ENCODE data around the gene GRIK5.
A peak's percentile ranks its signal among the peaks of the same experiment; 100 is the strongest.

GRIK5 gene

GRCh38 chr19:42093926-42094325 is 23.9 kb upstream of the GRIK5 start:
- DNase-seq: no peak

DNA sequence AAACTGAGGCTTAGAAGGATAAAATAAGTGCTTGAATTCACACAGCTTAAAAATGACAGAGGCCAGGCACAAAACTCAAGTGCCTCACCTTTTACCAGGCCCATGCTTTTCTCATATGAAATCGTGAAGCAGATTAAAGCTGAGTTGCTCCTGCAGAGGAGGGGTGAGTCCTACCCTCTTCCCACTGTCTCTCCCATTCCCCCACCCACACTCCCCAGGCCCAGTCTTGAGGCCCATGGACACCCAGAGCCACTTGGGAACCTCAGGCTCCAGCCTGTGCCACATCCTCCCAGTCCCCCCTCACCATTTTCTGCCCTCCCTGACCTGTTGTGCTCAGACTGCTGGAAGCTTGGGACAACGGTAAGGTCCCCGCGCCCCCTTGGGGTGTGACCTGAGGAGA is 23.5 kb upstream of the GRIK5 start:
- DNase-seq: no peak

DNA sequence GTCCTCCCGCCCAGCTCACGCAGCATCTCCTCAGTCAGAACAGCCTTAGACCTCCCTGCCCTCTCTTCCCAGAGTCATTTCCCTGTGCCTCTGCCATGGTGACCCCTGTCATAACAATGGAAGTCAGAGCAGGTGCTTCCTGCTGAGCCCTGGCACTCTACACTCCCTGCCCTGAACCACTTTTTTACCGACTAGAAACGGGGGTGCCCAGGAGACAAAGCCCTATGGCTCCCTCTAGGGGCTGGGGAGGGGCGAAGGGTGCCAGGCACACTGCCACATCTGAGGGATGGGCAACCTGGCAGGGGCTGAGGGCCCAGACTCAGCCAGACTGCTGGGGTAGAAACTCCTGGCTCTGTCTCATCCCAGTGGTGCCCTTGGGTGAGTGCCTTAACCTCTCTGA is 22.3 kb upstream of the GRIK5 start:
- peak; percentile 45 for DNase-seq

DNA sequence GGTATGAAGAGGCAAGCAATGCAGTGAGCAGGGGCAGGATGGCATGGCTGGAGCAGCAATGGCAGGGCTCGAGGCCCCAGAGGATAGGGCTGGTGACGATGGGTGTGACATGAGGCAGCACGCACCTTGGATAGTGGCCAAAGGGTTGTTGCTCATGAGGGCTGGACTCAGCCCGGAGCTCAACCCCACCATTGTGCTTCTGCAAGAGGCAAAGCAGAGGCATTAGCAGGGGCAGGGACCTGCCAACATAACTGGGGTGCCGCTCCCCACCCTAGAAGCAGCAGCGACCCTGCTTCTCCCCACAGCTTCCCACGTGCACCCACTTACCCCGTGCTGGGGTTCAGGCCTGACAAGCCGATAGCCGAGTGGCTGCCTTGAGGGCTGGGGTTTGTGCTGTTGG is 21.7 kb upstream of the GRIK5 start:
- no peak for DNase-seq

GRCh38 chr19:42091300-42091699 is 21.3 kb upstream of the GRIK5 start:
- DNase-seq: no peak

DNA sequence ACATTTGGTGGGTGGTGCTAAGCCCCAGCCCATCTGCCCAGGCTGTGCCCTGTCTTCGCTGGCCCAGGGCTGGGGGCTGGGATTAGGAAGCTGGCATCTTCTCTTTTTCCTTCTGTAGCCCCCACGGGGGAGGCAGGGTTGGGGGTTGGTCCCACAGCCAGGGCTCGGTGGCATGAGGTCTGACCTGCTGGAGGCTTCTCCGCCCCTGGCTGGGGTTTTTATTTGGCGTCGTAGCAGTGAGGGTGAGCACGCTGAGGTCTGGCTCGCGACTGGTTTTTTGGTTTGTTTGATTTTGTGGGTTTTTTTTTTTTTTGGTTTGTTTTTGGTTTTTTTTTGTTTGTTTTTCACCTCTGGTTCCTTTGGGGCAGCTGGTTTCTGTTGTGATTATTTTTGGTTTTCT is 20.7 kb upstream of the GRIK5 start:
- no peak for DNase-seq

DNA sequence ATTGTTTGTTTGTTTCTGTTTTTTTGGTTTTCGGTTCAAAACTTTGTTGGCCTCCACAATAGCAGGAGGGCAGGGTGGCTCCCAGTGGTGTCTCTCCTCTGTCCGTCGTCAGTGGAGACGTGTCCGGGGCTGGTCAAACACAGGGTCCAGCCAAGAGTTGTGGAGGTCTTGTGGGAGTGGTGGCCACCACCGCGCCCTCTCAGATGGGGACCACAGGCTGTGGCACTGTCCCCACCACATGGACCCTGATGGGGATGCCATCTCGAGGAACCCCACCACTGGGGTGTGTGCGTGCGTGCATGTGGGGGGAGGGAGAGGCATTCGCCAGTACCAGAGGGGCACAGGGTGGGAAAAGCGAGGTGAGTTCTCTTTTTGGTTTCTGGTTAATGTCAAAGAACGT is 19.8 kb upstream of the GRIK5 start:
- no peak for DNase-seq

DNA sequence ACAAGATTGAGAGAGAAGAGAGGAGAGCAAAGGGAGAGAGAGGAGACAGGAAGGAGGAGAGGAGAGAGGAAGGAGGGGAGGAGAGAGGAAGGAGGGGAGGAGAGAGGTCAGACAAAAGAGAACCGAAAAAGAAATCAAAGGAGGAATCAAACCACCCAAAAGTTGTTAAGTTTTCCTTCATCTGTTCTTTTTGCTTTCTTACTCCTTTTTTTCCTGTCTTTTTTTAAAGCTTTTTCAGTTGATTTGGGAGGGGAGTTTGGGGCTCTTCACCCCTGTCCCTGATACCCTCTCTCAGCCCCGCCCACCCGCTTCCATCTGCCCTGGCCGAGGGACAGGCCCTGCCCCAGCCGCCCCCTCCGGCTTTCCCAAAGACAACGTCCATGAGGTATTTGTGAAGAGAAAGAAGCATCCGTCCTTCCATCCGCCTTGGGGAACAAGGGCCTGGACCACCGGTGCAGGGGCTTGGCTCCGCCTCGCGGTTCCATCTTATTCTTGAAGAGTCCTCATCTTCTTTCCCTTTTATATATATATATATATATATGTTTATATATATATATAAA is 19.3 kb upstream of the GRIK5 start:
- no peak for DNase-seq

DNA sequence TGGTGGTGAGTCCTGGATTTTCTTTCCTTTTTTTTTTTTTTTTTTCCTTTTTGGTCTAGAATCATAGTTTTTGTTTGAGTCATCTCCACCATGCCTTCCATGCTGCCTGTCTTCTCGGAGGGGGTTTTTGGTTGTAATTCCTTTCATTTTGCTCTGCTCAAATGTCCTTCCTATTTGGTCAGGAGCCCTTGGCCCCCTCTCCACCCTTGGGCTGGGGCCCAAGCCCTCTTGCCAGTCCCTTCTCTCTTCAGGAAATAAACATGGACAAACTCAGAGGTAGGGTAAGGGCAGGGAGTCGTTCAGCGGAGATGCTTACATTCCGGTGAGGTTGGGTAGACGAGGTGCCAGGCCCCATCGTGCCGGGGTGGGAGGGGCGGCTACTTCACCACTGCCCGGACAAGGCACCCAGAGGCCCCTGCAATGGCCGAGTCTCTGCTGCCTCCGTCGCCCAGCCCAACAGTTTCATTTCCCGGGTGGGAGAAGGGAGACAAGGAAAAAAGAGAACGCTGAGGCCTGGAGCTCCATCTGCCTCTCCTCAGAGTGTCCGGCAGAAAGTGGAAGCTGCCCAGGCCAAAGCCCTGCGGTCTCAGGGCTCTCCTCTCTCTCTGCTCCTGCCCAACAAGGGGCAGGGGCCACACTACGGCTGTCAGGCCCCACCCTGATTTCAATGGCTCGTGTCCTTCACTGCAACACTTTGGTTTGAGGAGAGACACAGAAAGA is 18.6 kb upstream of the GRIK5 start:
- DNase-seq: no peak

DNA sequence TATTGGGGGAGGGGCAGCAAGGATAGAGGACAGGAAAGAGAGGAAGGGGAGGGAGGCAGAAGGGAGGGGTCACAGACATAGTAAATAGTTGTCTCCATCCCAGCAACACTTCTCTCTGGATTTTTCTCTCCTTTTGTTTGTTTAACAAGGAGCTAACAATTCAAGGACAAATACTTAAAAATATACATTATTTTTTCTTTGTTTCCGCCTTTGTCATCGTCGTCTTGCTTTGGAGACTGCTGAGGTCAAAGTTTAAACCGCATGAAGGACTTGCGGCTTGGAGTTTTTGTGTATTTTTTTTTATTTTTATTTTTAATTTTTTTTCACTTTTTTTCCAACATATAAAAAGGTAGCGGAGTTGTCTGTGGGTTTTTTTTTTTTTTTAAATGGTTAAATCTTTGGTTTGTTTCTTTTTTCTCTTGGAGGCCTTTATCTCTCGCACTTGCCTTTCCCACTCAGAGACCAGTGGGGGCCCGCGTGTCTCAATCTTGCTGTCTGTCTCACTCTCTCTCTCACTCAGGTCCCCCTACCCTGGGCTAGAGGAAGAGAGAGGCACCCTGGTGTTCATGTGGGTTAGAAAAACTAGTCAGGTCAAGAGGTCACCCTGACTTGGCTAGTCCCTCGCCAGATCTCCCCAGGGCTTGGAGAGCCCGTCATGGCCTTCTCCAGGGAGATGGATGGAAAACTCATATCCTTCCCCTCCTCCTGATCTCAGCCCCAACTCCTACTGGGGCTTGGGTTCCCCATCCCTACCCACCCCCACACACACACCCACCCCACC is 17.0 kb upstream of the GRIK5 start:
- no peak for DNase-seq

GRCh38 chr19:42086188-42086736 is 16.3 kb upstream of the GRIK5 start:
- DNase-seq: no peak

- DNase-seq: no peak
Observed at GRCh38 chr19:42083537-42083936, 13.5 kb upstream of the GRIK5 start.

- no peak for DNase-seq
Observed at GRCh38 chr19:42081584-42082203, 11.7 kb upstream of the GRIK5 start.

DNA sequence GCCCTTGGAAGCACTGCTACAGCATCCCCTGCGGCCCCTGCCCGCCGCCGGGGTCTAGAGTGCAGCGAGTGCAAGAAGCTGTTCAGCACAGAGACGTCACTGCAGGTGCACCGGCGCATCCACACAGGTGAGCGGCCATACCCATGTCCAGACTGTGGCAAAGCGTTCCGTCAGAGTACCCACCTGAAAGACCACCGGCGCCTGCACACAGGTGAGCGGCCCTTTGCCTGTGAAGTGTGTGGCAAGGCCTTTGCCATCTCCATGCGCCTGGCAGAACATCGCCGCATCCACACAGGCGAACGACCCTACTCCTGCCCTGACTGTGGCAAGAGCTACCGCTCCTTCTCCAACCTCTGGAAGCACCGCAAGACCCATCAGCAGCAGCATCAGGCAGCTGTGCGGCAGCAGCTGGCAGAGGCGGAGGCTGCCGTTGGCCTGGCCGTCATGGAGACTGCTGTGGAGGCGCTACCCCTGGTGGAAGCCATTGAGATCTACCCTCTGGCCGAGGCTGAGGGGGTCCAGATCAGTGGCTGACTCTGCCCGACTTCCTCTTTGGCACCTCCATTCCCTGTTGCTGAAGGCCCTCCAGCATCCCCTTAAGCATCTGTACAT is 10.9 kb upstream of the GRIK5 start:
- DNase-seq: no peak

GRCh38 chr19:42079886-42080763 is 10.1 kb upstream of the GRIK5 start:
- no peak for DNase-seq

DNA sequence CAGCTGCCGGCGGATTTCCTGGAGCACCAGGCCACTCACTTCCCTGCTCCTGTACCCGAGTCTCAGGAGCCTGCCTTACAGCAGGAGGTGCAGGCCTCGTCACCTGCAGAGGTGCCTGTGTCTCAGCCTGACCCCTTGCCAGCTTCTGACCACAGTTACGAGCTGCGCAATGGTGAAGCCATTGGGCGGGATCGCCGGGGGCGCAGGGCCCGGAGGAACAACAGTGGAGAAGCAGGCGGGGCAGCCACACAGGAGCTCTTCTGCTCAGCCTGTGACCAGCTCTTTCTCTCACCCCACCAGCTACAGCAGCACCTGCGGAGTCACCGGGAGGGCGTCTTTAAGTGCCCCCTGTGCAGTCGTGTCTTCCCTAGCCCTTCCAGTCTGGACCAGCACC is 9.3 kb upstream of the GRIK5 start:
- no peak for DNase-seq

GRCh38 chr19:42078538-42079275 is 8.7 kb upstream of the GRIK5 start:
- DNase-seq: no peak

DNA sequence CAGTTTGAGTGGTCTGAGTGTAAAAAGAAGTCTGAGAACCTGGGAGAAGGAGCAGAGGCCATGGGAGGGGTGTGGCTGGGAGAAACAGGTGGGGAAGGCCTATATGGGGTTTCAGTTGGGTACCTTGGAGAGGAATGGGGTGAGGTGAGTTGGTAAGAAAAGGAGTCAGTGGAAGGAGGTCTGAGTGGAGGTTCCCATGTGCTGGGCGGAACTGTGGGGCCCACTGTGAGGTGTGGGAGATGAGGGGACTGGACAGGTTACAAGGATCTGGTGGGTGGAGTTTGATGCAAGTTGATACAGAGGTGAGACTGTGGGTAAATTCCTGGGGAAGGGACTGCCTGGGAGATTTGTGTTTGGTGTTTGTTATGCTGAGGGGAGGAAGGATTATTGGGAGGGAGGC is 8.1 kb upstream of the GRIK5 start:
- DNase-seq: no peak

DNA sequence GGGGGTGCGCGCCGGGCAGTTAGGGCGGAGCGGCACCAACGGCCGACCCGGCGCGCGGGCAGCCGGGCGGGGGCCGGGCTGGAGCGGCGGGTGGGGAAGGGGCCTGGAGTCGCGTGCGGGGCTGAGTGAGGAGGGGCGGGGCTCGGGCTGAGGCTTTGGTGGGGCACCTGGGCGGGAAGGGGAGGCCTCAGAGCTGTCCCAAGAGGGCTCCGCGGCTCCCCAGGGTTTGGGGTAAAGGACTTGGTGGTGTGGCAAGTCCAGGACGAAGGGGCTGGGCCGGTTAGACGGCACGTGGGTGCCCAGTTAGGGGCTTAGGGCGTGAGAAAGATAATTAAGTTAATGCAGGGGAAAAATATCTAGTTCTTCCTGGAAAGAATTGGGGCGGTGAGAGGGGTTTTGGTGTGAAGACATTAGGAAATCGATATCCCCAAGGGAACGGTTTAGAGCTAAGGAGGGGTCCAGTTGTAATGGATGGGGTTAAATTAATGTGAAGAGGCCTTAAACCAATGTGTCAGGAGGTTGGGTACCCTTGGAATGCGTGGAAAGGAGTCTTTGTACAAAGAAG is 6.5 kb upstream of the GRIK5 start:
- no peak for DNase-seq

- peak; percentile 100 for DNase-seq
Observed at GRCh38 chr19:42075616-42076379, 5.8 kb upstream of the GRIK5 start, which contains the start of gene ZNF574. ZNF574 (plus strand) TSS chr19:42076166; CDS start chr19:42078607, 2,441 bp downstream.
